ENCODE measurements around the gene PRDM11.

GRCh38 chr11:45106440-45106839 lies 40.0 kb upstream of the PRDM11 start:
- TF ChIP-seq CTCF (IDR thresholded peaks at IDR 0.05) (no peak), TEAD4 (CRISPR knock-in tag; IDR thresholded peaks at IDR 0.05) (no peak), PRRX2 (CRISPR knock-in tag; IDR thresholded peaks at IDR 0.05) (no peak), NR1H2 (CRISPR knock-in tag; IDR thresholded peaks at IDR 0.05) (no peak), SMAD3 (CRISPR knock-in tag; IDR thresholded peaks at IDR 0.05; ENCODE audit: borderline replicate concordance) (no peak), ZNF281 (CRISPR knock-in tag; IDR thresholded peaks at IDR 0.05) (no peak), HMGXB4 (CRISPR knock-in tag; IDR thresholded peaks at IDR 0.05) (no peak), USF2 (CRISPR knock-in tag; IDR thresholded peaks at IDR 0.05) (no peak), ATF3 (CRISPR knock-in tag; conservative IDR thresholded peaks at IDR 0.05) (no peak), MYBL2 (CRISPR knock-in tag; IDR thresholded peaks at IDR 0.05) (no peak)
